Left lung (tissue), 10 donors: ENCODE data around the gene KCNMB2. TPM values are rescaled to one million over a fixed set of nuclear protein-coding genes. Genes with fewer than 3 reads are reported as not detected.

ENCODE experiments used
- ATAC-seq: fragments of 200-7000 bp; cut with Tn5 transposase; one replicate; pipeline ENCODE4 v1.9.1; 2020; ENCODE audit warnings: moderate library complexity
- DNase-seq, 4 donors: peaks; one replicate each; pipeline ENCODE4 v3.0.0-alpha.2; 2013 to 2020
- H3K27ac ChIP-seq, 2 donors: fragments of 200-600 bp; sonication (generic) in 1 of 2; one replicate each; pipeline versions ENCODE4 v1.5.0 to v1.8.0; 2020 to 2021
- H3K27me3 ChIP-seq, 2 donors: fragments of 200-600 bp; sonication (generic) in 1 of 2; one replicate each; pipeline versions ENCODE4 v1.5.0 to v1.8.0; 2020 to 2021
- H3K36me3 ChIP-seq, 2 donors: fragments of 200-600 bp; sonication (generic) in 1 of 2; one replicate each; pipeline versions ENCODE4 v1.5.0 to v1.8.0; 2020 to 2021
- H3K4me1 ChIP-seq, 2 donors: fragments of 200-600 bp; one replicate each; pipeline ENCODE4 v1.8.0; 2021
- H3K4me3 ChIP-seq, 2 donors: fragments of 200-600 bp; sonication (generic) in 1 of 2; one replicate each; pipeline versions ENCODE4 v1.5.0 to v1.8.0; 2020 to 2021; ENCODE audit warnings: mild to moderate bottlenecking in 1 of 2
- H3K9me3 ChIP-seq, 2 donors: fragments of 200-600 bp; sonication (generic) in 1 of 2; one replicate each; pipeline versions ENCODE4 v1.5.0 to v1.8.0; 2020 to 2021
- intact Hi-C, 2 donors: fragments of 100-400 bp; cut with DNase I; formaldehyde crosslinking; loops; one replicate each; pipeline versions ENCODE4 v1.11.2 to v1.14.2; 2022
- polyA plus RNA-seq, 6 donors: library from polyadenylated mRNA; unstranded; fragments of 120-200 nt; gene quantifications; one replicate each; pipeline ENCODE4 v1.2.1, GENCODE V29; 2013; ENCODE audit not compliant: insufficient read length in 6 of 6
- total RNA-seq, 2 donors: library from RNA; stranded (reverse); fragmentation: NEBNext Ultra II Directional; extraction: Animal tissue kit (Norgen Biotek cat#: 25700); gene quantifications; one replicate each; pipeline ENCODE4 v1.2.1, GENCODE V29; 2021
- TF ChIP-seq, protein P1 (sequence below), 2 donors: fragments of 200-600 bp; sonication (generic) in 1 of 2; IDR thresholded peaks; one replicate each; pipeline versions ENCODE4 v1.5.0 to v1.8.0; 2021; ENCODE audit warnings: antibody characterized with exemption in 2 of 2
- donor health status: DM: no; HTN: yes; CAD: no.
- donor health status: DM: no; HTN: no; CAD: no.

KCNMB2 gene
- total and polyA plus RNA-seq, 8 donors: 0.45 to 16.9 (median 12.1) TPM

DNA sequence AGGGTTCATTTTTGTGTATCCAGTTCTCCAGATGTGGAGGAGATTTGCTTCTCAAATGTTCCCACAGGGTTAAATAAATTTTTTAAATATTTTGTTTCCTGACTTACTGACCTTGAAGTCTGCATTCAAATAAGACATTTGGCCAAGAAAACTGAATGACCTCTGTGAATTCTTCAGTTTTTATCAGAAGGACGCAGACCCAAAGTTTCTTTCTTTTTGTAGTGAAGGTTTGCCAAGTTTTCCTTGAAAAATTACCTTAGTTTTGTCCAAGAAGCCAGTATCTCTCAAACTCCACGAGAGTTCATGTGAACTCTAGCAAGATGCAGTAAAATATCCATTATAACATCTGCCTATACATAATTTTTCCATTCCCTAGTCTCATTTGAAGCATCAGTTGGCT, 332.4 kb downstream of the KCNMB2 start:
- intact Hi-C loops: no loop called here
- Histone ChIP-seq H3K27me3 (no peaks in the 10 kb centered on the region), H3K9me3 (no peaks in the 10 kb centered on the region), H3K36me3 (no peaks in the 10 kb centered on the region), H3K27ac (no peak overlapping the region), H3K4me1 (no peaks in the 10 kb centered on the region), H3K4me3 (no peak overlapping the region)
- ATAC-seq (no peak), DNase-seq (no peak)
- TF ChIP-seq, protein P1, sequence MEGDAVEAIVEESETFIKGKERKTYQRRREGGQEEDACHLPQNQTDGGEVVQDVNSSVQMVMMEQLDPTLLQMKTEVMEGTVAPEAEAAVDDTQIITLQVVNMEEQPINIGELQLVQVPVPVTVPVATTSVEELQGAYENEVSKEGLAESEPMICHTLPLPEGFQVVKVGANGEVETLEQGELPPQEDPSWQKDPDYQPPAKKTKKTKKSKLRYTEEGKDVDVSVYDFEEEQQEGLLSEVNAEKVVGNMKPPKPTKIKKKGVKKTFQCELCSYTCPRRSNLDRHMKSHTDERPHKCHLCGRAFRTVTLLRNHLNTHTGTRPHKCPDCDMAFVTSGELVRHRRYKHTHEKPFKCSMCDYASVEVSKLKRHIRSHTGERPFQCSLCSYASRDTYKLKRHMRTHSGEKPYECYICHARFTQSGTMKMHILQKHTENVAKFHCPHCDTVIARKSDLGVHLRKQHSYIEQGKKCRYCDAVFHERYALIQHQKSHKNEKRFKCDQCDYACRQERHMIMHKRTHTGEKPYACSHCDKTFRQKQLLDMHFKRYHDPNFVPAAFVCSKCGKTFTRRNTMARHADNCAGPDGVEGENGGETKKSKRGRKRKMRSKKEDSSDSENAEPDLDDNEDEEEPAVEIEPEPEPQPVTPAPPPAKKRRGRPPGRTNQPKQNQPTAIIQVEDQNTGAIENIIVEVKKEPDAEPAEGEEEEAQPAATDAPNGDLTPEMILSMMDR (IDR thresholded peaks at IDR 0.05): no peak

DNA sequence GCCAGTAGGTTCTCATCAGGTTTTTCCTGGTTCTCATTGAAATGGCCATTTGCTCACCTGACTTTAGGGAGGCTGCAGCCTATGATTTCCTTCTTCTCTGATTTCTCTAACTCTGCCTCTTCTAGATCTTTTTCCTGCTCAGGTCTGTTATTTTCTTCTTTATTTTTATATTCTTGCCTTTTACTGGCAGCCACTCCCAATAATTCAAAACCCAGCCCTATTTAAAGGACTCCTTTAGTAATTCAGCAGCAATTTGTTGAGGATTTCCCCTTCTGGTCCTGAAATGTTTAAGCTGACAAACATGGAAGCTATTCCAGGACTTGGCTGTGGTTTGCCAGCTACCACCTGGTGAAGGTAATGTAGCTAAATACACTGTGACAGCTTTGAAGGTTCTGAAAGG, 333.8 kb downstream of the KCNMB2 start:
- ATAC-seq: no peak
- Histone ChIP-seq H3K27ac (no peak overlapping the region), H3K27me3 (no peaks in the 10 kb centered on the region), H3K4me1 (no peaks in the 10 kb centered on the region), H3K36me3 (no peaks in the 10 kb centered on the region), H3K4me3 (no peak overlapping the region), H3K9me3 (no peaks in the 10 kb centered on the region)
- no peak for DNase-seq
- TF ChIP-seq, protein P1 (IDR thresholded peaks at IDR 0.05): no peak
- intact Hi-C loops: no loop called here

DNA sequence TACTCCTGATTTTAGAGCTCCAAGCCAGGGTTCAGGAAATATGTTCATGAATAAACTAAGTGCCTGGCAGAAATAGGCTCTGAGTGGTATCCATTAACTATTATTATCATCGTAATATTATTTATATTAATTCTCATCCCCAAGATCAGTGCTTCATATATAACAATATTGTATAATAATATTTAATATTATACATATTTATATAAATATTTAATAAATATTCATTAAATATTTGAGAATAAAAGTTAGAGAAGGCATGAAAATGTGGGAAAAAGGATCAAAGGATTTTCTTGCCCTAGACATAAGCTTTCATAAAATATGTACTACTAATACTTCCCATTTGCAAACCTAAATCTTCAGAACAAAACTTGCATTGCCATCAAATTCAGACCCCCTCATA, 338.9 kb downstream of the KCNMB2 start:
- H3K36me3 ChIP-seq: no peaks in the 10 kb centered on the region
- H3K9me3 ChIP-seq: no peaks in the 10 kb centered on the region
- DNase-seq (no peak), ATAC-seq (no peak)
- H3K27me3 ChIP-seq: no peaks in the 10 kb centered on the region
- H3K4me1 ChIP-seq: no peaks in the 10 kb centered on the region
- intact Hi-C loops: no loop called here
- no peak overlapping the region for H3K27ac ChIP-seq
- H3K4me3 ChIP-seq: no peak overlapping the region
- TF ChIP-seq, protein P1 (IDR thresholded peaks at IDR 0.05): no peak

DNA sequence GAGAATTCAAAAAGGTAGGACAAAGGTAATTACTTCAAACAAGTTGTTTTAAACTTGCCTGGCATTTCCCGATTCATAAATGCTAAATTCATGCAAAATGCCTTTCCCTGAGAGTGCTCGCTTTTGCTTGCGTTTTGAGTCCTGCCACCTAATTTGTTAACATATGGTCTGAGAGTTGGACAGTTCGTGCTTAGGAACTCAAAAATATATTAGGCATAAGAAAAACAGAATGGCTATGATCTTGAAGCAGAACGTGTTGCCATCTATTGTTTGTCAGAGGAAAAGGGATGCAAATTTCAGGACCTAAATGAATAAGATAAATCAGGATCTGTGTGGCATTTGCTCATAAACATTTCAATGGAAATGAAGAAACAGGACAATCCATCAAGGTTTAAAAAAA, 339.6 kb downstream of the KCNMB2 start:
- no peak overlapping the region for H3K4me3 ChIP-seq
- TF ChIP-seq, protein P1 (IDR thresholded peaks at IDR 0.05): no peak
- no peaks in the 10 kb centered on the region for H3K36me3 ChIP-seq
- no peak for DNase-seq
- ATAC-seq: no peak
- H3K27me3 ChIP-seq: no peaks in the 10 kb centered on the region
- no peaks in the 10 kb centered on the region for H3K4me1 ChIP-seq
- H3K9me3 ChIP-seq: no peaks in the 10 kb centered on the region
- intact Hi-C loops: no loop called here
- H3K27ac ChIP-seq: no peak overlapping the region

DNA sequence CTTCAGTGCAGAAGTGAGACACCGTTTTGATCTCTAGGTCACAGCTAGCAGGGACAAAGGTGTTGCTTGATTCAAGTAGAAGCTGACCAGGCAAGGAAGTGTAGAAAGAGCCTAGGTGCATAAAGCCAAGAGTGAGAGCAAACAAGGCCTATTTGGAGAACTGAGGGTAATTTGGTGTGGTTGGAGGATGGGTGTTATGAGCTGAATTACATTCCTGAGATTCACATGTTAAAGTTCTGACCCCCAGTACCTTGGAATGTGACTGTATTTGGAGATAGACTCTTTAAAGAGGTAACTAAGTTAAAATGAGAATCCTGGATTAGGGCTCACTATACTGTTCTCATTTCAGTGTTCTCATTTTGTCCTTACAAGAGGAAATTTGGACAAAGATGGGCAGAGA, 344.0 kb downstream of the KCNMB2 start:
- Histone ChIP-seq H3K4me1 (no peaks in the 10 kb centered on the region), H3K27ac (no peak overlapping the region), H3K9me3 (peaks cover 0 to 6% of the 10 kb centered on the region in 2 donors), H3K27me3 (no peaks in the 10 kb centered on the region), H3K36me3 (no peaks in the 10 kb centered on the region), H3K4me3 (no peak overlapping the region)
- intact Hi-C loops: no loop called here
- DNase-seq: no peak
- ATAC-seq: peak; percentile 67
- TF ChIP-seq, protein P1 (IDR thresholded peaks at IDR 0.05): no peak
